LNCAP (cell line): ENCODE data around the gene KIAA0513.

Experiments used
- TF ChIP-seq, protein P1 (sequence below): fragments of 450-650 bp; IDR thresholded peaks from 2 replicates; pipeline ENCODE4 v1.5.1; 2017; ENCODE audit warnings: mild to moderate bottlenecking

The KIAA0513 gene

DNA sequence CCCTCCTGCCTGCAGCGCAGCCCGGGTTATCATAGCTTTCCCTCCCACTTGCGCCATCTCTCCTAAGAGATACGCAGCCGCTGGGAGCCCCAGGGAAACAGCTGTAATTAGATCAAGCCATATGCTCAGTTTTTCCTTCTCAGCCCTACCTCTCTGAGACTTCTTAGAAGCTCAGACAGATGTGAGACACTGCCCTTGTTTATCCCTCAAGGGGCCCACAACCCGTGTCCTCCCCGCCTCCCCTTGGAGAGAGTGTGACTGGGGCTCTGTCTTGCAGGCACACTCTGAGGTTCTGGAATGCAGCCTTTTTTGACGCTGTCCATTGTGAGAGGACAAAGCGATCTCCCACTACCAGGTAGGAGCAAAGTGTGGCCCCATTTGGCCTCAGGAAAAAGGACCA, 53.4 kb downstream of the KIAA0513 start:
- TF ChIP-seq, protein P1, sequence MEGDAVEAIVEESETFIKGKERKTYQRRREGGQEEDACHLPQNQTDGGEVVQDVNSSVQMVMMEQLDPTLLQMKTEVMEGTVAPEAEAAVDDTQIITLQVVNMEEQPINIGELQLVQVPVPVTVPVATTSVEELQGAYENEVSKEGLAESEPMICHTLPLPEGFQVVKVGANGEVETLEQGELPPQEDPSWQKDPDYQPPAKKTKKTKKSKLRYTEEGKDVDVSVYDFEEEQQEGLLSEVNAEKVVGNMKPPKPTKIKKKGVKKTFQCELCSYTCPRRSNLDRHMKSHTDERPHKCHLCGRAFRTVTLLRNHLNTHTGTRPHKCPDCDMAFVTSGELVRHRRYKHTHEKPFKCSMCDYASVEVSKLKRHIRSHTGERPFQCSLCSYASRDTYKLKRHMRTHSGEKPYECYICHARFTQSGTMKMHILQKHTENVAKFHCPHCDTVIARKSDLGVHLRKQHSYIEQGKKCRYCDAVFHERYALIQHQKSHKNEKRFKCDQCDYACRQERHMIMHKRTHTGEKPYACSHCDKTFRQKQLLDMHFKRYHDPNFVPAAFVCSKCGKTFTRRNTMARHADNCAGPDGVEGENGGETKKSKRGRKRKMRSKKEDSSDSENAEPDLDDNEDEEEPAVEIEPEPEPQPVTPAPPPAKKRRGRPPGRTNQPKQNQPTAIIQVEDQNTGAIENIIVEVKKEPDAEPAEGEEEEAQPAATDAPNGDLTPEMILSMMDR: no peak

DNA sequence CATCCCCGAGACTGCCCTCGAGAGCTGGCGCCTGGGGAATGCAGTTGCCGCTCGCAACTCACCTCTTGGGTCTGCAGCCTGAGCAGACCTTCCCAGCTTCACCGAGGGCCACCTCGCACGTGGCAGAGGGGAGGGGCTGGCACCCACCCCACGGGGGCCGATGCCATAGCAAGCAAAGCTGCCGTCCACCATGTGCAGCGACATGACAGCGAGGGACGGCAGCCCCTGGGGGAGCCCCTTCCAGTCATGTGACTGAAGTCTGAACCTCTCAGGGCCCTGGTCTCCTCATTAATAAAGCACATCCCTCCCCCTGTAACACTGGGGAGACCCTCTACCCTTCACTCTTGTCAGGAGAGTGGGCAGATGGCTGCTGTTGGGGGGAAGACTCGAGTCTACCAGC, 54.2 kb downstream of the KIAA0513 start:
- TF ChIP-seq, protein P1: no peak

DNA sequence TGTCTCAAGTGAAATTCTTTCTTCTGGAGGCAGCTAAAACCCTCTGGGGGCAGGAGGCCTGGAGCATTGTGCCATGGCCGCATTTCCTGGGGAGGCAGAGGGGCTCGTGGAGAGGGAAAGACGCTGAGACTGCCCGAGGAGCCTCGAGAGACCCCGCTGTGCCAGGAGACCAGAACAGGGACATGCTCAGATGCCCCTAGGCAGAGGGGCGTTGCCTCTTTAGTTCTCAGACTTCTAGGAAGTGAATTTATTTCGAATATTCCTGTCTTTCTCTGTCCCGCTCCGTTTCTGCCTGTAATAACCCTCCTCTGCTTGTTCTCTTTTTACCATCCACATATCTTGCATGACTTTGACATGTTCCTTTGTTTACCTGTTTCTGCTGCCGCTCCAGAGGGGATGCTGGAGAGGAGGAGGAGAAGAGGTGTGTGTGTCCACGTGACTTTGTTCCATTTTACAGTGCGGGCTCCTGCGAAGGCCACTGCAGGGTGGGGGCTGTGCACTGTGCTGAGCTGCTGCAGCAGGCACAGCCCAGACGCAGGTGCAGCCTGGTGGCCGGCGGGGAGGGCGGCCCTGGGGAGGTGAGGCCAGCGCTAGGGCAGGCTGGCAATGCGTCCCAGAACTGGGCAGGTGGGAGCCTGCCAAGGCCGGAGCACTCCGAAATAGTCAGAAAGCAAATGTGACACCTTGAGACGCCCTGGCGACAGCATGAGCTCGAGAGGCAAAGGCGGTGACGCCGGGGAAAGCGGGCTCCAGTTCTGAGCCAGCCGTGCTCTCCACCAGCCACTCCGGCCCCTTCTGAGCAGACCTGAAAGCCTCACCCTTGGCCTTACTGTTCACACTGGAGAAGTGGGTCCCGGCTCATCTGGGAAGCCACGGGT, 54.8 kb downstream of the KIAA0513 start:
- TF ChIP-seq, protein P1: no peak

DNA sequence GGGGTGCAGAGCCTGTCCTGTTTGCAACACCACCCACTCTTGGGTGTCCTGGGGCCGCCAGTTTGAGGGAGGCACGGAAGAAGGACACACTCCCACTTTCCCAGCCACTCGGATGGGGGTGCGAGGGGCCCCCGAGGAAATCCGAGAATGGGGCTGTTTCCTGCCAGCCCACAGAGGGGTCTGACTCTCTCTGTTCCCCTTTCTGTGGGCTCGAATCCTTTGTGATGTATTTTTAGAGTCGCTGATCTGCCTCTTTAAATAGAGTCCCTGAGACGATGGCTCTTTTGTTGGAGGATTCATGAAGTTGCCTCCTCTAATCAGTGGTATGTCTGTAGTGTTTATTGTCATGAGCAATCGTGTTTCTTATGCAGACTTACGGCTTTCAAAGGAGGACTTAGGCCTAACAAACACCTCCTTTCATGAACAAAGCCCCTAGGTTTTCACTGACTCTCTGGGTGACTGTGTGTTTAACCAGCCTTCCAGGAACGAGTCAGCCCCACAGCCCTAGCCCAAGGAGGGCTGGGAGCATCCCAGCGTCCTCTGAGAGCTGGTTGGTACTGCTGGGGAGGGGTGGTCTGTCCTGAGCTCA, 55.5 kb downstream of the KIAA0513 start:
- TF ChIP-seq, protein P1: no peak

DNA sequence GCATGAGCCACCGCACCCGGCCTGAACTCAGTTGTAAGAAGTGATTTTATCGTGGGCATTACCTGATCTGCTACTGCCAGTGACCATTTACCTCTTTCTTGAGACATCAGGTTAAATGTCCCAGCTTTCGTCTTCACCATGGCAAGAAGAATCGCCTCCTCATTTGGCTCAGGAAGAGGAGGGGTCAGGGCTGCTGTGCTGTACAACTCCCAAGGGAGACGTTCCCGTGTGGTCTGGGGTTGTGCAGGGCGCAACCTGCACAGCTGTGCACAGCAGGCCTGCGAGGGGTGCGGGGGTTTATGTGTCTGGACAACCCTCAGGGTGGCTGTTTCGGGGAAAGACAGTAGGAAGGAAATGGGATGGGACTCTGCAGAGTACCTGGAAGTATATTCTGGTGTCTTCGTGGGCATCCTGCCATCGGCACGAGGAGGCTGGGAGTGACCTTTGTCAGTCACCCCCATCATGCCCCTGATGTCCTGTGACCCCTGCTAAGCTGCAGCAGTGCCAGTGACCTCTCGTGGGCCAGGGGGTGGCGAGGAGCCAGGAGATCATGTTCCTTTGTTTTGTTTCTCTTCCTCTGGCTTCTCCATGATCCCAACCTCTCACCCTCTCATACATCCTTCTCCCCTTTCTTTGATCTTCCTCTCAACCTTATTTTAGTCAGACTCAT, 57.4 kb downstream of the KIAA0513 start:
- TF ChIP-seq, protein P1: no peak

DNA sequence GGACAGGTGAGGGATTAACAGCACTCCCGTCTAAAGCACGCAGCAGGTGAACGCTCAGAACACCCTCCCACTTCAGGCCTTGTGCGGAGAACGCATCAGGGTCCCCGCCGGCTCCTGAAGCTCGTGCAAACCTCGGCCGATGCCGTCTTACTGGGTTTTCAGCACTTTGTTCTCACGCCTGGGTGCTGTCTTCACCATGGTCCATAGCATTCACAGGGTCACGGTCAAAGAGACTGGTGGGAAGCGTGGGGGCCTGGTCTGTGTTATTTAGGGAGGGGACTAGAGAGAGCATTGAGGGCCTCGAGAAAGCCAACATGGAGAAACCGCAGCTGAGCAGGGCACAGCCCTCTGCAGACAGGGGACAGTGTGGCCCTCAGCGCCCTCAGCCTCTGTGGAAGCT, 58.1 kb downstream of the KIAA0513 start:
- TF ChIP-seq, protein P1: no peak

DNA sequence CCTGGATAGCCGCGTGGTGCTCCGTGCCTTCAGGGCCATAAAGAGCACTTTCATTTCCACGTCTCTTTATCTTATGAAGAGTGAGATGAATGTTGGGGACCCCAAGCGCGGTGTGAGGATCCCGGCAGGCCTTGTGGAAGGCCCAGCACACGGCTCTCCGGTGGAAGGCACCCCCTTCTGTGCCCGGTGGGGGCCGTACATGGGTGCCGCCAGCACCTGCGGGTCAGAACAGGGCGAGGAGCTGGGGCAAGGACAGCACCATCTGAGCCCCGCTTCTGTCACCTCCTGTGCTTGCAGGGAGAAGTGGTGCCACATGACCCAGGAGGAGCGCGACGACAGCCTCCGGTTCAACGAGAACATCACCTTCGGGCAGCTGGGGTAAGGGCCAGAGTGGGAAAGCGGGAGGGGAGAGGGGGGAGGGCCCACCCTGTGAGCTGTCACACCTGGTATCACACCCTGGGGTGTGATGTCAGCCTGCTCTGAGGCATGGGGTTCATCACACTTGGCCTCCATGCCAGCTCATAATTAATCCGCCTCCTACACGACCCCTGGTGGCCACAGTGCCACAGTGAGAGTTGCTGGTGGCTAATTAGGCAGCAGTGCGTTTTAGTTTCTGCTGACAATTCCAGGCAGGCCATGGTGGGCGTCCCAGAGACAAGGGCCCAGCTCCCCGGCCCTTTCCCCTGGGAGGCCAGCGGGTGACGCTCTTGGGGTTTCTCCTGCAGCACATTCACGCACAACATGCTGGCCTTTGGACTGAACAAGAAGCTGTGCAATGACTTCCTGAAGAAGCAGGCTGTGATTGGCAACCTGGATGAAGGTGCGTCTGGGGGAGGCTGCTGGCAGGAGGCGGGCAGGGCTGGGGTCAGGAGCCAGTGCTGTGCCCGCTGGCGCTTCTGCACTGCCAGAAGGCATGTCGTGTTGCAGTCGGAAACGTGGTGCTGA, 59.0 kb downstream of the KIAA0513 start:
- TF ChIP-seq, protein P1: peak; percentile 79
